GM12873 (cell line): ENCODE measurements around the gene FBXL4.

ENCODE experiments used
- TF ChIP-seq, protein P1 (sequence below): IDR thresholded peaks from 2 replicates; pipeline ENCODE4 v1.5.1; 2012; ENCODE audit warnings: low read depth, mild to moderate bottlenecking, moderate library complexity, low read length, control low read depth; ENCODE audit not compliant: insufficient read depth; ENCODE audit errors: missing control alignments

Gene FBXL4

DNA sequence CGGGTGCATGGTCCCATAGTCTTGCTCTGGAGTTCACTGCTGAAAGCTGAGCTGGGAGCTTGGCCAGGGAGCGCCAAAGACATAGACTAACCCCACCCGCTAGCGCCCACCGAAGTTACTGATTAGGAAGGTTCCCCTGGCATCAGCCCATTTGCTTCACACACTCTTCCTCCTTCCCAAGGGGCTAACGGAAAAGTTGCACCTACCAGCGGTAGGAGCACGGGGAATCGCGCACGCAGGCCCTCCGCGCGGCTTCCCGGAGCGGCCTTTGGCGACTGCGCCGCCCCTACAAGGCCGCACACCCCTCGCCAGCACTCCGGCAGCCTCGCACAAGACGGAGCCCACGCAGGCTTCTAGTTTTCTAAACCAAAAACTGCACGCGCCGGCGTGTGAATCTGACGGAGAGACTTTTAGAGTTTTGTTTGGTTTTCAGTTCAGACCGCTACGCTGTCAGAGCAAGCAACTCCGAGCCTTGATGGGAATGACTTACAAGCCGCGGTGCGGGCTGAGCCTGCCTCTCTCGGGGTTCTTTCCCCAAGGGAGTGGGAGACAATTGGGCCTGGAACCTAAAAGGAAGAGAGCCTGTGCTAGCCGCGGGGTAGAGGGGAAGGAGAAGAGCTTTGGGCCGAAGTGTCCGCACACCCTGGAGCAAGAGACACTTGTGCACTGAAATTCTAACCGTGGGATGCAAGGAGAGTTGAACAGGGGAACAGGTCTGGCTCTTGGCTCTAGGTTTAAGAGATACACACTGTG lies 114.3 kb downstream of the FBXL4 start:
- TF ChIP-seq, protein P1, sequence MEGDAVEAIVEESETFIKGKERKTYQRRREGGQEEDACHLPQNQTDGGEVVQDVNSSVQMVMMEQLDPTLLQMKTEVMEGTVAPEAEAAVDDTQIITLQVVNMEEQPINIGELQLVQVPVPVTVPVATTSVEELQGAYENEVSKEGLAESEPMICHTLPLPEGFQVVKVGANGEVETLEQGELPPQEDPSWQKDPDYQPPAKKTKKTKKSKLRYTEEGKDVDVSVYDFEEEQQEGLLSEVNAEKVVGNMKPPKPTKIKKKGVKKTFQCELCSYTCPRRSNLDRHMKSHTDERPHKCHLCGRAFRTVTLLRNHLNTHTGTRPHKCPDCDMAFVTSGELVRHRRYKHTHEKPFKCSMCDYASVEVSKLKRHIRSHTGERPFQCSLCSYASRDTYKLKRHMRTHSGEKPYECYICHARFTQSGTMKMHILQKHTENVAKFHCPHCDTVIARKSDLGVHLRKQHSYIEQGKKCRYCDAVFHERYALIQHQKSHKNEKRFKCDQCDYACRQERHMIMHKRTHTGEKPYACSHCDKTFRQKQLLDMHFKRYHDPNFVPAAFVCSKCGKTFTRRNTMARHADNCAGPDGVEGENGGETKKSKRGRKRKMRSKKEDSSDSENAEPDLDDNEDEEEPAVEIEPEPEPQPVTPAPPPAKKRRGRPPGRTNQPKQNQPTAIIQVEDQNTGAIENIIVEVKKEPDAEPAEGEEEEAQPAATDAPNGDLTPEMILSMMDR, result no peak

DNA sequence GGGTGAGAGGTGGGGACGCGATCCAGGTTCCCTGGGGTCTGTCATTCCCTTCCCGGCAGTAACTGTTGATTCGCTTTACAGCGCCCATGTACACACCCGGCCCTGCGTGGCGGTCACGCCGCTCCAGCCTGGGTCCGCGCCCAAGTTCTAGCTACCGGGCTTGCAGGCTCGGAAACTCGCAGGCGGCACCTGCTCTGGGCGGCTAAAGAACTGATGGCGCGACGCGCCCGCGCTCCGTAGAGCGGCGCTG lies 114.8 kb downstream of the FBXL4 start:
- TF ChIP-seq, protein P1, result no peak

DNA sequence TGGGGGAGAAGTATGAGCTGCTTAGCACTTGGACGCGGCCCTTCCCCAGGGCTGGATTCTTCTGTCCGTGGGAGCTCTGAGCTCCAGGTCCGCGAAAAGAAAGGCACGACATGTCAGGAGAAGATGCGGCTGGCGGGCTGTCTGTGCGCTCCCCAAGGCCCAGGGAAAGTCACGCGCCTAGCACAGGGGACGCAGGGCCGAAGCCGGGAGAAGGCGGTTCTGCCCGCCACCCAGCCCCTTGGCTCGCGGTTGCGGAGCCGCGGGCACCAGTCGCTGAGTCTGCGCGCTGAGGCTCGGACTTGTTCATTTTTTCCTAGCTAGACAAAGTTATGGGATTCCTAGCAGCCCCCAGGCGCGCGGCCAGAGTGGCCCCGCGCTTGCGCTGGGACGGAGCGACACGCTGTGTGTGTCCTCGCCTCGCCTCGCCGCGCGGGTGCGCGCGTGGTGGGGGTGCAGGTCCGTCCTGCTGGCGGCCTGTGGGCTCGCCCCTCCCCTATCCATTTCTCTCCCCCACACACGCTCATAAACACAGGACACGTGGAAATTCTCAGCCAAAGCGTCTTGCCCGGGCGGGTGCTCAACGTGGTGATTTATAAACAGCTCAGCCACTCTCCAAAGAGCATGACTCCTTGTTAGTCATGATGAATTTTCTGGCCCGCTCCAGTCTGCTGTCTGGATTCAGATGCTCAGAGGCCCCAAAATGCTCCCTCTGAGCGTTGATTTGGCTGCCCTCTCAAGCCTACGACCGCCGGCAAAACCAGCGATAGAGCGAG lies 115.3 kb downstream of the FBXL4 start:
- TF ChIP-seq, protein P1, result no peak

DNA sequence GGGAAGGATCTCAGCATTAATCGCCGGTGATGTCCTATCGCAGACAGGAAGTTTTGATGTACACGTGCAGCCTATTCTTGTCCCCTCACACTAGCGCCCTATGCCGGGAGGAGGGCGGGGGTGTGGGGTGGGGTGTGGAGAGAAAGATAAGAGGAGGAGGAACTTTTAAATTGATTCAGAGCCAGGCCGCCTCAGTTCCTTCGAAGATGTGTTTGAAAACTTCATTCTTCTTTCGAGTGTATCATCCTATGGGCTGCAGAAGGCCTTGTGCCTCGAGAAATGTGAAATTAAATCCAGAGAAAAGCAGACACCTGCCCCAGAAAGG lies 115.8 kb downstream of the FBXL4 start:
- TF ChIP-seq, protein P1, result no peak

DNA sequence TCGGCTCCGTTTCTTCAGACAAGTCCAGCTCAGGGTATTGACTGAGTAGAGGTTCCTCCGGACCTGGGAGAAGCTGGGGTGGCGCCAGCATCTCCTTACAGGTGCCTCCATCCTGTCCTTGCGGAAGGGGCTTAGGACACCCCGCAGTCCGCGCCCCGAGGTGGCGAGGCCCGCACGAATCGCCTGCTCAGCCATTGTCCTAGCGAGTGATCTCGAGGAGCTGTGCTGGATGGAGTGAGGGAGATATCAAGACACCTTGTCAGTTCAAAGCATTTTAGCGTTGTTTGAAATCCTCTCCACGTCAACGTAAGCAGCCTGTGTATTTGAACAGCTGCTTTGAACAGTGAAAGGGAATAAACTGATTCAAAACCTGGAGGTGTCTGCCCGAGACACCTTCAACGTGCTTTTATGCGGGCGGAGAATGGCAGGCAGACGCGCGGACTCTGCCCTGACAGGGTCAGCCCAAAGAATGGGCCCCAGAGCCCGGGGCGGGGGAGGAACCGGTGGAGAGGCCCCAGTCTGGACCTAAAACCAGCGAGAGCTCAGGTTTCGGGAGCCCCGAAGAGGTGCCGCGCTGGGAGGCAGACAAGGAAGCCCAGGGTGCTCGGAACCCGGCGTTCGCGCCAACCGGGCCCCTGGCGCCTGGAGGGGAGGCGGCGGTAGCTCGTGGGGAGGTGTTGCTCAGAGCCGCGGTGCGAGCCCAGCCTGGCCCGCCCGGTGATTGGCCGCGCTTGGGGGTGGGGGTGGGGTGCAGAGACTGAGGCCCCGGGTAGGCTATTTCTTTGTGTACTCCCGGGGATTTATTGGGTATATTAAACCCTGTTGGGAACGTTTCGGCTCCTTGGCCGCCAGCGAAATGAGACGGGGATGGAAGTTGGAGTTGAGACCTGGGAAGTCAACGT lies 116.4 kb downstream of the FBXL4 start:
- TF ChIP-seq, protein P1, result no peak

DNA sequence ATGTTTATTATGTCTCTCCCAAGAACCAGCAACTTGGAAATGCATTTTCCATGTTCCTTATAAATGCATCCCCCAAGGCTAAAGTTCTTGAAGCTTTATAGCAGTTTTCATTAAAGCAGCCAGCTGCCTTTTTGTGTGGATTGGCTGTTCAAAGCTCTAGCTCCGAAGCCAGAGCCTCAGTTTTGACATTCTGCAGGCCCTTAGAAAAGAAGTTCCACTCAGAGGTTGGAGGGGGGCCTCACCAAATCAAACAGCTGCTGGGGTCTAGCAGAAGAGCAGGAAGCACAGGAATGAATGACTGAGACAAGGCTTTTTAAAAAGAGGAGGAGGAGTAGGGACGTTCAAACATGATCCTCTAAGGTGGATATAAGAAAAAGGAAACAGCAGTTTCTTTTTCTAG lies 117.6 kb downstream of the FBXL4 start:
- TF ChIP-seq, protein P1, result no peak

DNA sequence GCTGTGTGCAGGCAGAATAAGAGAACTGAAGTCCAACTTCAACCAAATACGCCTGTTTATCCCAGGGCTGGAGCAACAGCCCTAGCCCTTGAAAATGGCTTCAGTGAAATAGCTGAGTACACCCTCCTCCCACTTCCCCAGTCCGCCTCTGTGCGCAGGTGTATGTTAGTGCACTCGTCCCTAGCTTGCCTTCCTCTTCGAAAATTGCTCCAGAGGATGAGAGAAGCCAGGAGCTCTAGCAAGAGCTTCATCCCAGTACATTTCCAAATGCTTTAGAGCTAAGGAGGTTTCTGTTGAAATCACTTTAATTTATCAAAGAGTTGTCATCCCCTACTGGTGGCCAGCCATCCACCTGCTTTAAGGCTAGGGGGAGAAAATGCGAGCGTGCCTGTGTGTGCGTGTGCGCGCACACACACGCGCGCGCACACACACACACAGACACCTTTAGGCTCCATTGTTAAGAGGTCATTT lies 118.8 kb downstream of the FBXL4 start:
- TF ChIP-seq, protein P1, result no peak
